ENCODE data around the gene RRAS2.

The RRAS2 gene

DNA sequence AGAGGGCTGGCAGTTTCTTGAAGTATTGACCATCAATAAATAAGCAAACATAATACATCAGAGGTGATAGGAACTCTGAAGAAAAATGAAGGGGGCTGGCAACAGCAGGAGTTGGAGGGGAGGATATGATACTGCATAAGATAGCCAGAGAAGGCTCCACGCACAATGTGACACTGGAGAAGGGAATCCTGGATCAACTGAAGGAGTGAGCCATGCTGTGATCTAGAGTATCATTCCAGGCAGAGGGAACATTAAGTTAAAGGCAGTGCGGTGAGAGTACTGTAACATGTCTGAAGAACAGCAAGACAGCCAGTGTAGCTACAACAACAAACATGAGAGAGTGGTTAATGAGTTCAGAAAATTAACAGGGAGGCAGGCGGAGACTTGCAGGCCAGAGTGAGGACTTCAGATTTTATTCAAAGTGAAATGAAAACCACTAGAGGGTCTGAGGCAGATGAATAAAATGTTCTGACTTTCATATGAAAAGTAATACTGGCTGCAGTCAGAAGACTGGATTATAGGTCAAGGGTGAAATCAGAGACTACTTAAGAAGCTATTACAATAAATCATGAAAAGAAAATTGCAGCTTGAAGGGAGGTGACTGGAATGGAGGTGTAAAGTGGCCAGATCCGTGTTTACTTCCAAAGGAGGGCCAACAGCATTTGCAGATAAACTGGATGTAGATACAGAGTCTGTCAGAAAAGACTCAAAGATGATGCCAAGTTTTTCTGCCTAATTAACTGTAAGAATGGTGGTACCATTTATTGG lies 49.4 kb downstream of the RRAS2 start:
- TF ChIP-seq, protein P1, sequence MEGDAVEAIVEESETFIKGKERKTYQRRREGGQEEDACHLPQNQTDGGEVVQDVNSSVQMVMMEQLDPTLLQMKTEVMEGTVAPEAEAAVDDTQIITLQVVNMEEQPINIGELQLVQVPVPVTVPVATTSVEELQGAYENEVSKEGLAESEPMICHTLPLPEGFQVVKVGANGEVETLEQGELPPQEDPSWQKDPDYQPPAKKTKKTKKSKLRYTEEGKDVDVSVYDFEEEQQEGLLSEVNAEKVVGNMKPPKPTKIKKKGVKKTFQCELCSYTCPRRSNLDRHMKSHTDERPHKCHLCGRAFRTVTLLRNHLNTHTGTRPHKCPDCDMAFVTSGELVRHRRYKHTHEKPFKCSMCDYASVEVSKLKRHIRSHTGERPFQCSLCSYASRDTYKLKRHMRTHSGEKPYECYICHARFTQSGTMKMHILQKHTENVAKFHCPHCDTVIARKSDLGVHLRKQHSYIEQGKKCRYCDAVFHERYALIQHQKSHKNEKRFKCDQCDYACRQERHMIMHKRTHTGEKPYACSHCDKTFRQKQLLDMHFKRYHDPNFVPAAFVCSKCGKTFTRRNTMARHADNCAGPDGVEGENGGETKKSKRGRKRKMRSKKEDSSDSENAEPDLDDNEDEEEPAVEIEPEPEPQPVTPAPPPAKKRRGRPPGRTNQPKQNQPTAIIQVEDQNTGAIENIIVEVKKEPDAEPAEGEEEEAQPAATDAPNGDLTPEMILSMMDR (IDR thresholded peaks at IDR 0.05; ENCODE audit: low read depth, low read length, missing control alignments) = no peak
- H3K4me3 ChIP-seq (ENCODE audit: low read depth, low read length) = no peak overlapping the region; the same call in 1 of the 2 replicates
- DNase-seq (ENCODE audit: low read depth) = no peak

DNA sequence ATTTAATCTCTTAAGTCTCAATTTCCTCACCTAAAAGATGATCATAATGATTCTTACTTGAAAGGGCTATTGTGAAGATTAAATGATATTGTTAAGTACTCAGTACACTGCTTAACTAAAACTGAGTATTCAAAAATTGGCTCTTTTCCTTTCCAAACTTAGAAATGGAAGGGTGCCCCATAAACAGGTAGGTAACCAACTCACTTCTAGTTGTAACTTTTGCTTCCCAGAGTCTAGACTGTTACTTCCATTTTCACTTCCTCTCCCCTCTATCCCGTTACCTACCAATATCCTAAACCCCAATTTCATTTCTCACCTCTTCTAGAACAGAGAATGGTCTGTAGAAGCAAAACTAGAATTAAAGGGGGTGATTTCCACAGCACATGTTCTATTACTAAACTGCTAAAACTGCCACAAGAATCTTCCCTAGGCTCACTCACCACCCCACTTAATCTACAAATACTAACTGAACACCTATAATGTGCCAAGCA lies 50.0 kb downstream of the RRAS2 start:
- H3K4me3 ChIP-seq (ENCODE audit: low read depth, low read length) = no peak overlapping the region; the same call in 1 of the 2 replicates
- no peak for DNase-seq (ENCODE audit: low read depth)
- TF ChIP-seq, protein P1 (IDR thresholded peaks at IDR 0.05; ENCODE audit: low read depth, low read length, missing control alignments) = no peak

DNA sequence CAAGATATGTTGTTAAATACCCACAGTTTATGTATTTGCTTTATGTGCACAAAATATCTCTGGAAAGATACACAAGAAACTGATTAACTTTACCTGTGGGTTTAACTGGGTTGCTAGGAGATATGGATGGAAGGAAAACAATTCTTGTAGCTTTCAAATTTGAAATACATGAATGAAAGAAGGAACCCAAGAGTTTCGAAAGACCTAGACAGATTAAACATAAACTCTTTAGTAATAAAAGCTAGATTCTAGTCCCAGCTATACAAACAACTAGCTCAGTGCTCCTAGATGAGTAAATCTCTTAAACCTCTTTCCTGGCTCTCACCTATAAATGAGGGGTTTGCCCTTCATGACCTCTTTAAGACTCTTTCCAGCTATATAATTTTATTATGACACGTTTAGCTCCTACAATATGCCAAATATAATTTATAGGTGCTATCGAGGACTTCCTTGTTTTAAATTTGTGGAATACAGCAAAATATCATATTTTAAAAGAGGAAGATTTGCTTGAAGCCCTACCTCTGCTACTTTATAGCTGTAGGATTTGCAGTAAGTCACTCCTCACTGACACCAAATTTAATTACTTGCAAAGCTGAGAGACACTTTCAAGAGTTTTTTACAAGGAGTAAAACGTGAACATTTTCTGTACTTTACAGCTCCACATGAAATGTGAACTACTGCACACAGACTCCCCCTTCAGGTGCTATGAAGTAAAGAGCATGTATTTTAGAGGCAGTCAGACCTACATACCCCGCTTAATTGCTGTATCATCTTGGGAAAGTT lies 50.7 kb downstream of the RRAS2 start:
- H3K4me3 ChIP-seq (ENCODE audit: low read depth, low read length) = no peak overlapping the region
- TF ChIP-seq, protein P1 (IDR thresholded peaks at IDR 0.05; ENCODE audit: low read depth, low read length, missing control alignments) = peak; percentile 61
- no peak for DNase-seq (ENCODE audit: low read depth)

DNA sequence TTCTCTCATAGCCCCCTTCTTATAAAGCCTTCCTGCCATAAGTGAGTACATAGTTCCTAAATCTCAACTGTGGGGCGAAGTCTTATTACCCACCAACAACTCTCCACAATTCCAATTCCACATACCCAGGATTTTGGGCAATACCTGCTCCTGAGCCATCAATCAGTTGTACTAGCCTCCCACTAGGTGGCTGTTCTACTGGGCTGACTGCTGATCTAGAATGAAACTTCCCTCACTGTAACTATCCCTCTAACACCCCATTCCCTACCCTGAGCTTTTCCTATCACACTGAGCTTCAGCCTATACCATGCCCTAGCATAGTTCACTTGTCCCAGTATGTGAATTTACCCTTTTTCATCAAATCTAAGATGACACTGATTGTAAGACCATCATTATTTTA lies 52.5 kb downstream of the RRAS2 start:
- H3K4me3 ChIP-seq (ENCODE audit: low read depth, low read length) = no peak overlapping the region
- DNase-seq (ENCODE audit: low read depth) = no peak
- TF ChIP-seq, protein P1 (IDR thresholded peaks at IDR 0.05; ENCODE audit: low read depth, low read length, missing control alignments) = peak; percentile 35

DNA sequence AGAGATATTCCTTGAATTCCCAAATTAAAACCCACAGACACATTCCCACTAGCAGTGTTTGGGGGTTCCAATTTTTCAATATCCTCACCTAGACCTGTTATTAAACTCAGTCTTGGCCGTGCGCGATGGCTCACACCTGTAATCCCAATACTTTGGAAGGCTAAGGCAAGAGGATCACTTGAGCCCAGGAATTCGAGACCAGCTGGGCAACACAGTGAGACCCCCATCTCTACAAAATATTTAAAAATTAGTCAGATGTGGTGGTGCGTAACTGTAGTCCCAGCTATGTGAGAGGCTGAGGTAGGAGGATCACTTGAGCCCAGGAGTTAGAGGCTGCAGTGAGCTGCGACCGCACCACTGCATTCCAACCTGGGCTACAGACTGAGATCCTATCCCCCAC lies 53.3 kb downstream of the RRAS2 start:
- TF ChIP-seq, protein P1 (IDR thresholded peaks at IDR 0.05; ENCODE audit: low read depth, low read length, missing control alignments) = no peak
- no peak overlapping the region for H3K4me3 ChIP-seq (ENCODE audit: low read depth, low read length)
- no peak for DNase-seq (ENCODE audit: low read depth)

DNA sequence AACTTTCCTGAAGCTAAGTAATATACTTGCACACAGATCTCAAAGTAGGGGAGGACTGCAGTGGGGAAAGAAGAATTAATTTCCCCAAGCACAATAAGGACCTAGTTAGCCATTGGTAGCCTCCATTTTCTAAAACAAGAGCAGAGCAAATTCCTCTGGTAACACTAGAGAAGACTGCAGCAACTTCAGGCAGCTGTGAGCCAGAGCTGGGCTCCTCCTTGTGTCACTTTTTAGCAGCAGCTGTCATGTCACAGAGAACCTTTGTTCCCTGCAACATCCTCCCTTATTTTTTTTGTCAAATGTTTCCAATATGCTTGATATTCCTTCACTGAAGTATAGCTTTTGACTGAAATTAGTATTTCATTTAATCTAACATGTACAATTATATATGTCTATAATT lies 54.4 kb downstream of the RRAS2 start:
- DNase-seq (ENCODE audit: low read depth) = no peak
- H3K4me3 ChIP-seq (ENCODE audit: low read depth, low read length) = no peak overlapping the region
- TF ChIP-seq, protein P1 (IDR thresholded peaks at IDR 0.05; ENCODE audit: low read depth, low read length, missing control alignments) = no peak

All from GM12864 (cell line).